ENCODE measurements around the gene ELF1. TPM values are rescaled to one million over a fixed set of nuclear protein-coding genes. Genes with fewer than 3 reads are reported as not detected.

Gene ELF1
- total RNA-seq, 4 donors from 2014 or later: 66.9 to 96.2 (median 72.1) TPM

GRCh38 chr13:40969169-40969901, 49.8 kb downstream of the ELF1 start:
- Histone ChIP-seq H3K4me1 (peaks cover 50 to 92% (median 71%) of the 10 kb centered on the region in 4 donors), H3K27ac (replicated peaks in 1 of 4) (no peak overlapping the region), H3K9me3 (no peaks in the 10 kb centered on the region), H3K4me3 (no peak overlapping the region), H3K36me3 (no peaks in the 10 kb centered on the region), H3K27me3 (no peaks in the 10 kb centered on the region)
- TF ChIP-seq POLR2AphosphoS5 (IDR thresholded peaks at IDR 0.05): no peak
- TF ChIP-seq POLR2A (IDR thresholded peaks at IDR 0.05; ENCODE audit: low read depth): no peak
- no peak for TF ChIP-seq EP300 (IDR thresholded peaks at IDR 0.05)
- intact Hi-C loops (cut with DNase I): no loop called here
- 74% methylated on average over 4 of the region's 4 CpGs for WGBS
- no peak for DNase-seq (ENCODE audit: extremely low spot score)

DNA sequence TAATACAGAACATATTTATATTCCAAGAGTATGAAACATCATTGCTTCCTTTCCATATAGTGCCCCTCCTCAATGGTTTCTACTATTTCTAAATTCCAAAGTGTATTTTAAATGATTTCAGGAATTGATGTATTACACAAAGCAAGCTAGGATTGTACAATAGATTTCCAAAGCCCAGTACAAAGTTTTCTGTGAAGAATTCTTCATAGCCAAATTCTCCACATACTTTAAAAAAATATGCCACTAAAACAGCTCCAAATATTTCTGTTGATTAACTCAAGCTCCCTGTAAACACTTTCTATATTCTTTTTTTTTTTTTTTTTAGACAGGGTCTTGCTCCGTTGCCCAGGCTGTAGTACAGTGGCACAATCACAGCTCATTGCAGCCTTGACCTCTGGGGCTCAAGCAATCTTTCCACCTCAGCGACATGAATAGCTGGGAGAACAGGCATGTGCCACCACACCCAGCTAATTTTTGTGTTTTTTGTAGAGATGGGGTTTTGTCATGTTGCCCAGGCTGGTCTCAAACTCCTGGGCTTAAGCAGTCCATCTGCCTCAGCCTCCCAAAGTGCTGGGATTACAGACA, 50.6 kb downstream of the ELF1 start:
- no peak for TF ChIP-seq CTCF (IDR thresholded peaks at IDR 0.05)
- no peak for TF ChIP-seq POLR2A (IDR thresholded peaks at IDR 0.05; ENCODE audit: low read depth)
- TF ChIP-seq POLR2AphosphoS5 (IDR thresholded peaks at IDR 0.05): no peak
- no peak for TF ChIP-seq EP300 (IDR thresholded peaks at IDR 0.05)
- H3K27me3 ChIP-seq: no peaks in the 10 kb centered on the region
- 76% methylated on average over 2 of the region's 2 CpGs for WGBS
- peaks cover 41 to 92% (median 69%) of the 10 kb centered on the region in 4 donors for H3K4me1 ChIP-seq
- H3K4me3 ChIP-seq: no peak overlapping the region
- intact Hi-C loops (cut with DNase I): no loop called here
- no peak overlapping the region for H3K27ac ChIP-seq (replicated peaks in 1 of 4)
- DNase-seq (ENCODE audit: extremely low spot score): no peak
- H3K9me3 ChIP-seq: no peaks in the 10 kb centered on the region
- no peaks in the 10 kb centered on the region for H3K36me3 ChIP-seq

GRCh38 chr13:40966298-40966697, 52.8 kb downstream of the ELF1 start:
- no peak for DNase-seq (ENCODE audit: extremely low spot score)
- WGBS: 84% methylated on average over 3 of the region's 3 CpGs
- no peak overlapping the region for H3K27ac ChIP-seq (replicated peaks in 1 of 4)
- no peaks in the 10 kb centered on the region for H3K36me3 ChIP-seq
- no peak overlapping the region for H3K4me3 ChIP-seq
- no peaks in the 10 kb centered on the region for H3K9me3 ChIP-seq
- H3K4me1 ChIP-seq: peaks cover 28 to 91% (median 69%) of the 10 kb centered on the region in 4 donors
- TF ChIP-seq POLR2A (IDR thresholded peaks at IDR 0.05; ENCODE audit: low read depth) (no peak), CTCF (IDR thresholded peaks at IDR 0.05) (no peak), POLR2AphosphoS5 (IDR thresholded peaks at IDR 0.05) (no peak), EP300 (IDR thresholded peaks at IDR 0.05) (no peak)
- H3K27me3 ChIP-seq: no peaks in the 10 kb centered on the region
- intact Hi-C loops (cut with DNase I): no loop called here

GRCh38 chr13:40963927-40964326, 55.2 kb downstream of the ELF1 start:
- Histone ChIP-seq H3K36me3 (no peaks in the 10 kb centered on the region), H3K9me3 (no peaks in the 10 kb centered on the region), H3K27ac (replicated peaks in 1 of 4) (no peak overlapping the region), H3K4me1 (peaks cover 20 to 75% (median 59%) of the 10 kb centered on the region in 4 donors), H3K4me3 (no peak overlapping the region), H3K27me3 (no peaks in the 10 kb centered on the region)
- no peak for TF ChIP-seq EP300 (IDR thresholded peaks at IDR 0.05)
- no peak for TF ChIP-seq POLR2AphosphoS5 (IDR thresholded peaks at IDR 0.05)
- TF ChIP-seq POLR2A (IDR thresholded peaks at IDR 0.05; ENCODE audit: low read depth): no peak
- TF ChIP-seq CTCF (IDR thresholded peaks at IDR 0.05): no peak
- intact Hi-C loops (cut with DNase I): no loop called here
- 93% methylated on average over 1 of the region's 1 CpG for WGBS
- no peak for DNase-seq (ENCODE audit: extremely low spot score)

GRCh38 chr13:40961826-40962225, 57.3 kb downstream of the ELF1 start:
- 85% methylated on average over 1 of the region's 1 CpG for WGBS
- intact Hi-C loops (cut with DNase I): no loop called here
- no peaks in the 10 kb centered on the region for H3K27me3 ChIP-seq
- no peak for TF ChIP-seq EP300 (IDR thresholded peaks at IDR 0.05)
- no peak for TF ChIP-seq CTCF (IDR thresholded peaks at IDR 0.05)
- no peak for TF ChIP-seq POLR2A (IDR thresholded peaks at IDR 0.05; ENCODE audit: low read depth)
- peaks cover 15 to 57% (median 52%) of the 10 kb centered on the region in 4 donors for H3K4me1 ChIP-seq
- peaks cover 13 to 16% (median 15%) of the 10 kb centered on the region in 4 donors for H3K36me3 ChIP-seq
- DNase-seq (ENCODE audit: extremely low spot score): no peak
- H3K4me3 ChIP-seq: no peak overlapping the region
- H3K9me3 ChIP-seq: no peaks in the 10 kb centered on the region
- no peak overlapping the region for H3K27ac ChIP-seq (replicated peaks in 1 of 4)

Measured in esophagus muscularis mucosa (tissue), 4 donors.